Activated effector memory CD4-positive, alpha-beta T cell treated with Interleukin-2 at 50 U/mL for 16 hours (primary cell): ENCODE measurements around the gene ZNF761.
"Not testable (repeated sequence)": the region's sequence is repeated elsewhere in the genome, so short reads cannot be mapped to it uniquely, and the experiment has no call there.

ENCODE experiments used
- DNase-seq: peaks from one replicate; pipeline ENCODE4 v3.0.0-alpha.2; 2020

ZNF761 gene

GRCh38 chr19:53431399-53432087 is at the start of gene ZNF761:
TSS of gene ZNF761 (plus strand) at chr19:53431984. CDS start at chr19:53447269, 15,285 bp downstream.
- peak; percentile 98 for DNase-seq

DNA sequence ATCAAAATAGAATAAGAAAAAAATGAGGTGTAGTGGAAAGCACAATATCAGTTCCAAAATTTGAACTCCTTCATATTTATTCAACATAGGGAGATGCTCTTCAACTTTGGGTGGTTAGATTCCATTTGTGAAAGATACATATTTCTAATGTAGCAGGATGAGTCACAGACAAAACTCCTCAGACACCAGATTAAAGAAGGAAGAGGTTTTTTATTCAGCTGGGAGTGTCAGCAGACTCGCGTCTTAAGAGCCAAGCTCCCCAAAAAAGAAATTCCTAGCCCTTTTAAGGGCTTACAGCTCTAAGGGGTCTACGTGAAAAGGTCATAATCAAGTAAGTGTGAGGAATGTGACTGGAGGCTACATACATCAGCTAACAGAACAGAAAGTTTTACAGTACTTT is 43.6 kb upstream of the ZNF761 start:
- DNase-seq: no peak

DNA sequence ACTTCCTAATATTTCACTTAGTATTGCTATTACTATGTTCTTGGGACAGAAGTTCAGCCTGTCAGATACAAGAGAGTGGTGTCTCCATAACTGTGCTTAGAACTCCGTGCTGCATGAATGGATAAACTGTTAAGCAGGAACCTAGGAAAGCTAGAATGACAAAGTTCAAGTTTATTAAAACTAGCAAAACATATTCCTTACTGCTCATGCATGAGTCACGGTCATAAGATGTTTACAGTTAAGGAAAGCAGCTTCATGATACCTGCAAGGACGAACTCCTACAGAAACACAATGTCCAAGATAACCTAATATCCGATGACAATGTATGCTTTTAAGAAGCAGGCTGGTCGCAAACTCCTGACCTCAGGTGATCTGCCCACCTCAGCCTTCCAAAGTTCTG is 42.9 kb upstream of the ZNF761 start:
- DNase-seq: no peak

GRCh38 chr19:53389571-53389970 is 42.2 kb upstream of the ZNF761 start:
- DNase-seq: no peak

DNA sequence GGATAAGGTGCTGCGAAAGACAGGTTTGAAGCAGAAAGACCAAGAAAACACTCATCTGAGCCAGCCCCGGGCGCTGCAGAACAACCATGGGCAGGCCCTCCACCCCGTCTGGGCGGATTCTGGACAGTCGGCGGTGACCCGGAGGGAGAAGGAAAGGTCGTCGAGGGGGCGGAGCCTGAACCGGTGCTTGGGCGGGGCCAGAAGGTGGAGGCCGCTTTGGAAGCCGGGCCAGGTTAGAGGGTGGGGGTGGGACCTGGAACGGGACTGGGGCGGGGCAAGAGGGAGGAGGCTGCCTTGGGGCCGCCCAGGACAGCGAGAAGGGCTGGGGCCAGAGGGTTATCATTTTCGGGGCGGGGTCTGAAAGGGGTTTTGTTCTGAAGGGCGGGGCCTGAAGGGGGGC is 41.8 kb upstream of the ZNF761 start:
- no peak for DNase-seq

DNA sequence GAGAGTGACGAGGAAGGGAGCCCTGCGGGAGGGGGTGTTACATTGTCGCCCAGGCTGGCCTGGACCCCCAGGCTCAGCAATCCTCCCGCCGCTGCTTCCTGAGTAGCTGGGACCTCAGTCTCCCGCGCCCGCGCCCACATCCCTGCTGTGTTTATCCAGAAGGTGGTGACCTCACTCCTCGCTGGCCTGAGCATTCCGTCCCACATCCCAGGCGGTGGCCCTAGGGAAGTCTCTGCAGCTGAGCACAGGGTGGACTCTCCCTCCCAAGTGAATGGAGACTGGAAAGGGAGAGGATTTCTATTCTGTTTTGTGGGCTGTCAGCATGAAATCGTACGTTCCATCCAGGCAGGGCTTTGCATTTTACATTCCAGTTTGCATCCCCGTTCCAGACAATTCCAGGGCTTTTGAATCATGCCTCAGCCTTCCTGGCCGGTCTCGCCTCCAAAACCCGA is 37.2 kb upstream of the ZNF761 start:
- DNase-seq: no peak

DNA sequence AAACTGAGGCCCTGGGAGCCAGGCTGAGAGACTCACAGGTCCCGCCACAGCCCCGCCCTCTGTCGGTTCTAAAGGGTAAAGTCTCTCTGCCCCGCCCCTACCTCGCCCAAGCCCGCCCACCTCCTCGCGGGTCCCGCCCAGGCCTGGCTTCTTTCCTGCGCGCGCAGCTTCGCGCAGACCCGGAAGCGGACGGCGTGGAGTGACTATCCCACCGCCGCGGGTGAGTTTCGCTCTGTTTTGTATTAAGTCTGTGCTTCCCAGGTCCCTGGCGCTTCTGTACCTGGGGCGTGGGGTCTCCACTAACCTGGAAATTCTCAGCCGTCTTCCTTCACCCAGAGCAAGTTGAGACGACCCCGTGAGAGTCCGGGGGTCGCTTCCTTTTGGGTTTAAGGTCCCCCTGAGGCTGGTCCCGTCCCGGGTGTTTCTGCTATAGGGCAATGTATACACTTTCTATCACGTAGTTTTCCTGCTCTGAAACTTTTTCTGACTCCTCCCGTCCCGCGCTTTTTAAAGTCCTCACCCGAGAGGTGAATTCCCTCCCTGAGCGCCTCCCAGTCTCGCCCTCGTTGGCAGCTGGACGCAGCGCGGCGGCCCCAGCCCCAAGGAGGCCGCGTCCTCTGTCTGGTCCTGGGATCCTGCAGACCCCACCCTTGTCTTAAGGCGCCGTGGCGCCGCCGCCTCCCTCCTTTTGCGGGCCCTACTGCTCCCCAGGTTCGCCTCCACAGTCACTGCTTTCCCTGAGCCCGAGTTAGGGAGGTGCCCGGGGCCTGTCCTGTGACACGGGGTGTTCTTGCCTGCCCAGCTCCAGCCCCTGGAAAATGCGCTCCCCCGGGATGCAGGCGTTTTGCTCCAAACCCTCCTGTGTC is 36.6 kb upstream of the ZNF761 start, which contains the start of gene ZNF765:
TSS of gene ZNF765 (plus strand) at position 176 of the 866 bp plus-strand sequence. CDS start 2,867 bp downstream, outside the sequence.
- DNase-seq: peak; percentile 95

DNA sequence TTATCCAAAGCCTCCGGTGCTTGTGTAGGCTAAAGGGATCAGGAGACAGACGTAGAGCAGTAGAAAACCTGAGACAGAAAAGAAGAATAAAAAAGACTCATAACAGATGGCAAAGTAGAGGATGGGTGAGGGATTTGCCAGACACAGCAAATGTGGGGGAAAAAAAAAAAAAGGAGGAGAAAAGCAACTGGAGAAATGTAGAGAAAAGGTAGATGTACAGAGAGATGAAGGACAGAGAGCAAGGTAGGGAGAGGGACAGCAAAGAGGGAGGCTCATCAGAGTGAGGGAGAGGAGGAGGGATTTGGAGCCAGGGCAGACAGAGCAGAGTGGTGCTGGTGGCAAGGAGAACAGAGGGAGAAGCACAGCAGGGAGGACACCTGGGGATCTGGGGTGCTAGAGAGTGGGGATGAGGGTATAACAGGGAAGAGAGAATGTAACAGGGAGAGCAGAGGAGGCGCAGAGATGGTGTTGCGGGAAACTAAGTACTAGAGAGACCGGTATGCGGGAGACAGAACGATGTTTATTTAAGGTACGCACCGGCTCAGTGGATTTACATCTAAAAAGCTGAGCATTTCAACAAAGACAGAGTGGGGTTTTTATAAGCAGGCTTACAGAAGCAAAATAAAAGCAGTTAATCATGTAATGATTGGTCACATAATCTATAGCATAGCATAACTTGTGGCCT is 35.8 kb upstream of the ZNF761 start:
- DNase-seq: not testable (repeated sequence)

GRCh38 chr19:53396525-53396868 is 35.3 kb upstream of the ZNF761 start:
- no peak for DNase-seq

DNA sequence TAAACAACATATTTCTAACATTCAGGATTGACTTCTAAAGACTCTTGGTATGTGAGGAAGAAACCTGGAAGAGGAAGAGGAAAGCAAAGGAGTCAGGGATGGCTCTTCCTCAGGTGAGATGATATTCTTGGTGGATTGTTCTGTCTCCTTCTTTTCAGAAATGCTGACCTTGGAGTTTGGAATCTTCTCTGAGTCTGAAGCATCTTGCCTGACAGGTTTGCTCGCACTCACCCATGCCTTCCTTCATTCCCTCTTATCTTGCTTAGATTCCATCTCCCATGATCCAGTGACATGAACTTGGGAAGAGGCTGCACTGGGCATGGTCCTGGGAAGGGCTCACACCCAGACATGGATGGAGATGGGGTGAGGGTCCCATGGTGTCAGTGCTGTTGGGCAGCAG is 33.9 kb upstream of the ZNF761 start:
- not testable (repeated sequence) for DNase-seq

DNA sequence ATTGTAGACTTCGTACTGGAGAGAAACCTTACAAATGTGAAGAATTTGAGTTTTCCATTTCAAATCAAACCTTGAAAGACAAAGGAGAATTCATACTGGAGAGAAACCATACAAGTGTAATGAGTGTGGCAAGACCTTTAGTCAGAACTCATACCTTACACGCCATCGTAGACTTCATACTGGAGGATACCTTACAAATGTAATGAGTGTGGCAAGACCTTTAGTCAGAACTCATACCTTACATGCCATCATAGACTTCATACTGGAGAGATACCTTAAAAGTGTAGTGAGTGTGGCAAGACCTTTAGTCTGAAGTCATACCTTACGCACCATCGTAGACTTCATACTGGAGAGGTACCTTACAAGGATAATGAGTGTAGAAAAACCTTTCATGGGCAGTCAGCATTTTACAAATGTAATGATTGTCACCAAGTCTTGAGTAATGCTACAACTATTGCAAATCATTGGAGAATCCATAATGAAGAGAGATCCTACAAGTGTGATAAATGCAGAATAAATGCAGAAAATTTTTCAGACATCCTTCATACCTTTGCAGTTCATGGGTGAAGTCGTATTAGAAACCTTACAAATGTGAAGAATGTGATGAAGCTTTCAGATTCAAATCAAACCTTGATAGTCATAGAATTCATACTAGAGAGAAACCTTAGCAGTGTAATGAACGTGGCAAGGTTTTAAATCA is 22.1 kb upstream of the ZNF761 start:
- DNase-seq: no peak

- DNase-seq: not testable (repeated sequence)
Measured at GRCh38 chr19:53420520-53421315, 11.1 kb upstream of the ZNF761 start.

GRCh38 chr19:53422551-53422950 is 9.2 kb upstream of the ZNF761 start:
- DNase-seq: no peak

DNA sequence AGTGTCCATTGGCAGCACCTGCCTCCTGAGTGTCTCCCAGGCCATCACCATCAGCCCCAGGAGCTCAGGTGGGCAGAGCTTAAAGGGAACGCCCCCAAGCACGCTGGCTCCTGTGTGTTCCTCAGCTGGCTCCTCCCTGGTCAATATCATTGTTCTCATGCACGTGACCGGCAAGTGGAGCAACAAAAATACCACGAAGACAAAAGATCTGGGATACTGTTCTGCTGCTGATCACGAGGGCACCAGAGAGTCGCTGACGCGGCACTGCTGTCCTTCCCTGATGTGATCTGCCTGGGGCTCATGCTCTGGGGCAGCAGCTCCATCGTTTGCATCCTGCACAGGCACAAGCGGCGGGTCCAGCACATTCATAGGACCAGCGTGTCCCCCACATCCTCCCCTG is 8.7 kb upstream of the ZNF761 start:
- not testable (repeated sequence) for DNase-seq

DNA sequence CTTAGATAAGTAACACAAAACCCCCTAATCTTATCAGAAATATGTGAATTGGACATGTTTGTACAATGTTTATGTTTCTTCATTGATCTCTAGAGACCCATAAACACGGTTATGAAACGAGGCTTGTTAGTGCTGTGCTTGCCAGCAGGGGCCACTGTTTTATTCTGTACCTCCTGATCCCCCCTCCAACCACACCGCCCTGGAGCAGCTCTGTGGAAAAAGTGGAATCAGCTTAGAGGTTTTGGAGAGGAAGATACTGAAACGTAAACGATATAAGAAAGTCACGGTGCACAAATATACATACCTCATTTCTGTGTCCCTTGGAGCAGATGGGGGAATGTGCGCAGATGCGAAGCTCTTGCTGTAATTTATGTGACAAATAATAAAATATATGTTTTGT is 8.1 kb upstream of the ZNF761 start:
- DNase-seq: not testable (repeated sequence)

DNA sequence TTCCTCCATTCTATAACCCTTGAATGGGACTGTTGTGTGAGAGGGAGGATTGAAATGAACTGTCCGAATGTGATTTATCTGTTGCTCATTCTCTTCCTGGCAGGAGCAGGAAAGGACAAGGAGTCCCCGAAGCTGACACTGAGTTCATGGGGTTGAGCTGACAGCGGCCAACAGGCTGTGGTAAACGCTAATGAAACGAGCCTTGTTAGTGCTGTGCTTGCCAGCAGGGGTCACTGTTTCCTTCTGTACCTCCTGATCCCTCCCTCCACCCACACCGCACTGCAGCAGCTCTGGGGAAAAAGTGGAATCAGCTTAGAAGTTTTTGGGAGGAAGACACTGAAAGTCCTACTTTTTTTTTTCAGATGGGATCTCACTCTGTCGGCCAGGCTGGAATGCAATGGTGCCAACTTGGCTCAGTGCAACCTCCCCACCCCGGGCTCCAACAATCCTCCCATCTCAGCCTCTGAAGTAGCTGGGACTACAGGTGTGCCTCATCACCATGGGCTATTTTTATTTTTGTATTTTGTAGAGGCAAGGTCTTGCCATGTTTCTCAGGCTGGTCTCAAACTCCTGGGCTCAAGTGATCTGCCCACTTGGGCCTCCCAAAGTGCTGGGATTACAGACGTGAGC is 6.7 kb upstream of the ZNF761 start:
- DNase-seq: peak; percentile 33

DNA sequence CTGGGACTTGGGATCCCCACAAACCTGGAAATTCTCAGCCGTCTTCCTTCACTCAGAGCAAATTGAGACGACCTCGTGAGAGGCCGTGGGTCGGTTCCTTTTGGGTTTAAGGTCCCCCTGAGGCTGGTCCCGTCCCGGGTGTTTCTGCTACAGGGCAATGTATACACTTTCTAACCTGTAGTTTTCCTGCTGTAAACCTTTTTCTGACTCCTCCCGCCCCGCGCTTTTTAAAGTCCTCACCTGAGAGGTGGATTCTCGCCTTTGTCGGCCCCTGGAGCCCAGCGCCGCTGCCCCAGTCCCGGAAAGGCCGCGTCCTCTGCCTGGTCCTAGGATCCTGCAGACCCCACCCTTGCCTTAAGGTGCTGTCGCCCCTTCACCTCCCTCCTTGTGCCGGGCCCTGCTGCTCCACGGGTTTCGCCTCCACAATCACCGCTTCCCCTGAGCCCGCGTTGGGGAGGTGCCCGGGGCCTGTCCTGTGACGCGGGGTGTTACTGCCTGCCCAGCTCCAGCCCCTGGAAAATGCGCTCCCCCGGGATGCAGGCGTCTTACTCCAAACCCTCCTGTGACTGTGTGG is 391 bp downstream of the ZNF761 start:
- no peak for DNase-seq

- not testable (repeated sequence) for DNase-seq
Measured at GRCh38 chr19:53443809-53444208, 12.0 kb downstream of the ZNF761 start.

DNA sequence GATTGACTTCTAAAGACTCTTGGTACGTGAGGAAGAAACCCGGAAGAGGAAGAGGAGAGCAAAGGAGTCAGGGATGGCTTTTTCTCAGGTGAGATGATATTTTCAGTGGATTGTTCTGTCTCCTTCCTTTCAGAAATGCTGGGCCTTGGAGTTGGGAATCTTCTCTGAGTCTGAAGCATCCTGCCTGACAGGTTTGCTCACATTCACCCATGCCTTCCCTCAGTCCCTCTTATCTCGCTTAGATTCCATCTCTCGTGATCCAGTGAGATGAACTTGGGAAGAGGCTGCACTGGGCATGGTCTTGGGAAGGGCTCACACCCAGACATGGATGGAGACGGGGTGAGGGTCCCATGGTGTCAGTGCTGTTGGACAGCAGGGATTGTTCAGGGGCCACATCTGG is 15.4 kb downstream of the ZNF761 start:
- not testable (repeated sequence) for DNase-seq

GRCh38 chr19:53455828-53456227 is 24.0 kb downstream of the ZNF761 start:
- no peak for DNase-seq

DNA sequence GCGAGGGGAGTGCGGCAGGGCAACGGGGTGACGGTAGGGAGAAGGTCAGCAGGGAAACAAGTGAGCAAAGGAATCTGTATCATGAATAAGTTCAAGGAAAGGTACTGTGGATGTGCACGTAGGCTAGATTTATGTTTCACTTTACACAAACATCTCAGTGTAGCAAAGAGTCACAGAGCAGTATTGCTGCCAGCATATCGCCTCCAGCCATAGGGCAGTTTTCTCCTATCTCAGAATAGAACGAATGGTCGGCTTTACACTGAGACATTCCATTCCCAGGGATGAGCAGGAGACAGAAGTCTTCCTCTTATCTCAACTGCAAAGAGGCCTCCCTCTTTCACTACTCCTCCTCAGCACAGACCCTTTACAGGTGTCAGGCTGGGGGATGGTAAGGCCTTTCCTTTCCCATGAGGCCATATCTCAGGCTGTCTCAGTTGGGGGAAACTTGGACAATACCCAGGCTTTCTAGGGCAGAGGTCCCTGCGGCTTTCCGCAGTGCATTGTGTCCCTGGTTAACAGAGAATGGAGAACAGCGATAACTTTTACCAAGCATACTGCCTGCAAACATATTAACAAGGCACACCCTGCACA is 28.4 kb downstream of the ZNF761 start:
- DNase-seq: not testable (repeated sequence)
